ENCODE results near the gene CDC14A.

GRCh38 chr1:100518023-100518422, 165.7 kb downstream of the CDC14A start:
- TF ChIP-seq POLR2AphosphoS5 (IDR thresholded peaks at IDR 0.05; ENCODE audit: low read depth, low read length) (no peak), FOXP2 (optimal IDR thresholded peaks at IDR 0.05; ENCODE audit: borderline replicate concordance, extremely low read depth, extremely low read length, insufficient read depth) (no peak)

Data from PFSK-1 (cell line).